Measurements from ENCODE around the gene SETDB2.

- TF ChIP-seq CTCF (IDR thresholded peaks at IDR 0.05; ENCODE audit: low read depth, low read length, poor library complexity, severe bottlenecking) (no peak), EZH2phosphoT487 (IDR thresholded peaks at IDR 0.05; ENCODE audit: borderline replicate concordance, low read length) (no peak)
Measured at GRCh38 chr13:49539746-49540145, 95.7 kb downstream of the SETDB2 start.

Measured in DOHH2 (cell line).